Measurements from ENCODE around the gene FER1L5. TPM values are rescaled to one million over a fixed set of nuclear protein-coding genes. Genes with fewer than 3 reads are reported as not detected.

The FER1L5 gene
- total RNA-seq, 4 donors from 2014 or later = not detected

- TF ChIP-seq CTCF (IDR thresholded peaks at IDR 0.05) = no peak
- DNase-seq (ENCODE audit: low spot score) = no peak
- ATAC-seq (ENCODE audit: low FRiP score) = no peak
Measured at GRCh38 chr2:96730212-96730611, 87.6 kb downstream of the FER1L5 start.

GRCh38 chr2:96733931-96734330 is 91.4 kb downstream of the FER1L5 start:
- no peak for TF ChIP-seq CTCF (IDR thresholded peaks at IDR 0.05)
- ATAC-seq (ENCODE audit: low FRiP score) (no peak), DNase-seq (ENCODE audit: low spot score) (no peak)

GRCh38 chr2:96734880-96735583 is 92.5 kb downstream of the FER1L5 start:
- ATAC-seq (ENCODE audit: low FRiP score) = peak; percentile 33
- no peak for DNase-seq (ENCODE audit: low spot score)
- no peak for TF ChIP-seq CTCF (IDR thresholded peaks at IDR 0.05)

GRCh38 chr2:96737251-96737650 is 94.7 kb downstream of the FER1L5 start:
- ATAC-seq (ENCODE audit: low FRiP score) (no peak), DNase-seq (ENCODE audit: low spot score) (no peak)
- no peak for TF ChIP-seq CTCF (IDR thresholded peaks at IDR 0.05)

- no peak for DNase-seq (ENCODE audit: low spot score)
- TF ChIP-seq CTCF (IDR thresholded peaks at IDR 0.05) = no peak
- no peak for ATAC-seq (ENCODE audit: low FRiP score)
Measured at GRCh38 chr2:96737831-96738230, 95.3 kb downstream of the FER1L5 start.

- no peak for ATAC-seq (ENCODE audit: low FRiP score)
- DNase-seq (ENCODE audit: low spot score) = no peak
- TF ChIP-seq CTCF (IDR thresholded peaks at IDR 0.05) = no peak
Measured at GRCh38 chr2:96739076-96739632, 96.6 kb downstream of the FER1L5 start.

Measured in omental fat pad (tissue), 4 donors.